GM19452 (cell line): ENCODE measurements around the gene GTF3C4.

Experiments
- ATAC-seq: cut with Tn5 transposase; IDR thresholded peaks from one replicate; pipeline ENCODE4 v1.9.1; 2021; ENCODE audit not compliant: unreplicated experiment

Gene GTF3C4

DNA sequence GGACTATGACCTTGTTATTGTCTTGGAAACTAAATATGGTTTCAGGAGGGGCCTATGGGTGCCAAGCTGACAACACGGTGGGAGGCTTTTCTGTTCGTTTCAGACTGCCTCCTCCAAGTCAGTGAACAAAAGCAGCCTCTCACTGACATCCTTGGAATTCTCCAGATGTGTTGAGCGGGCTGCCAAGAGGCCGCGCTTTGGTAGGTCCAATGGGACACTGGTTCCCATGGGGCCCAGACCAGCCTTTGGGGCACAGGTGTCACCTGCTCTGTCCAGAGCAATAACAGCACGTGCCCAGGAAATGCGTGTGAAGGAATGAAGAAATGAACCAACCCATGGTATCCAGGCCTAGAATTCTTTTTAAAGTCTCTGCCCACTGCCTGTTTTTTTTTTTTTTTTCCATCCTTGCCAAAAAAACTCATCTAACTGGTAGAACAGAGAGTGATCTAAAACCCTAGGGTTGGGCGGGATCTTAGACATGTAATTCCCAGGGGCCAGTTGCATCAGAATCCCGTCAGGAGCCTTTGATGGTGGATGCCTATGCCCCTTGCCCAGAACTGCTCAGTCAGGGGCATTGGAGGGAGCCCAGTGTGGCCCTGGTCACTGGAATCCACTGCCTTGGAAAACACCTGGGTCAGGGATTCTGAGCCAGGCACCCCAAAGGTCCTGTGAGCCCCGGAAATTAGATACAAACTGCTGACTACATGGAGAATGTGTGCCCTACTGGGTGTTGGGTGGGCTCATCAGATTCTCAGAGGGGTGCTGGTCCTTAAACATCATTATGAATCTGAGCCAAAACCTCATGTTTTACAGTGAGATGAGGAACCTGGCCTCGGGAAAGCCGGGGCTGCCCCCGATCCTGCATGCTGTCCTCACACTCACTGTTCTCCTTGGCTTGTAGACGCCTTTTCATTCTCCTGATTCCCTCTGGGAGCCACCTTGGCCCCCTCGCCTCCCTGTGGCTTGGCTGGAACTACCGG is 60.1 kb downstream of the GTF3C4 start:
- no peak for ATAC-seq

DNA sequence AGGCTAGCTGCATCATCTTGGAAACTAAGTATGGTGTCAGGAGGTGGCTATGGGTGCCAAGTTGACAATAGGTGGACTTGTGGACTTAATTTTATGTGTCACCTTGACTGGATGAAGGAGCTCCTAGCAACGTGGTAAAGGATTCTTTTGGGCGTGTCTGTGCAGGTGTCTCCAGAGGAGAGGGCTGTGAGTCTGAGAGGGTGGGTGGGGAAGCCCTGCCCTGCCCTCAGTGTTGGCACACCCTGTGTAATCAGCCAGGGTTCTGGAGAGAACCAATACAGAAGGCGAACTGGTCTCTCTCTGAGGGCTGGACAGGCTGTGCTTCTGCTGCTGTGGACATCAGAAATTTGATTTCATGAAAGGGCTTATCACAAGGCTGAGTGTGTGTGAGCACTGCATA is 61.0 kb downstream of the GTF3C4 start:
- ATAC-seq: no peak

- ATAC-seq: no peak
These were observed 62.3 kb downstream of the GTF3C4 start for GRCh38 chr9:132732326-132733259.

DNA sequence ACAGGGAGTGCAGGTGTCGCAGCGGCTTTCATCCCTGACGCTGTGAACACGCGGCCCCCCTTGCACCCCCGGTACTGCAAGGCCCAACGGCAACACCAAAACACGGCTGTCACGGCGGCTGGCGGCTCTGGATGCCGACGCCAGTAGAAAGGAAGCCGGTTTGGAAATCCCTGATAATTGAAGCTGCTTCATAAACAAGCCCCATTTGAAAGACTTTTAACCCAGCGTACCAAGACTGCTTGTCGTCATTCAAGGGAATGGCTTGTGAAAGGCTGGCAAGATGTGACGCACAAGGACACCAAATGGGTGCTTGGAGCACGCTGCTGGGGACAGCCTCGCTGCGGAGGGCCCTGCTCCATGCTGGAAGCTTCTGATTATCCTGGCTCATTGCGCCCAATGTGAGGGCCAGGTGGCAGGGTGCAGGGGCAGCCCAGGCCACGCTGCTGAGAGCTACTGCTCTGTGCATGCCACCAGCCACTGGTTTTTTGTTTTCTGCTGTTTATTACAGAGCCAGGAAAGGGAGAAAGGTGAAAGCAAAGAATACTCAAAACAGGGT is 63.1 kb downstream of the GTF3C4 start:
- ATAC-seq: no peak

DNA sequence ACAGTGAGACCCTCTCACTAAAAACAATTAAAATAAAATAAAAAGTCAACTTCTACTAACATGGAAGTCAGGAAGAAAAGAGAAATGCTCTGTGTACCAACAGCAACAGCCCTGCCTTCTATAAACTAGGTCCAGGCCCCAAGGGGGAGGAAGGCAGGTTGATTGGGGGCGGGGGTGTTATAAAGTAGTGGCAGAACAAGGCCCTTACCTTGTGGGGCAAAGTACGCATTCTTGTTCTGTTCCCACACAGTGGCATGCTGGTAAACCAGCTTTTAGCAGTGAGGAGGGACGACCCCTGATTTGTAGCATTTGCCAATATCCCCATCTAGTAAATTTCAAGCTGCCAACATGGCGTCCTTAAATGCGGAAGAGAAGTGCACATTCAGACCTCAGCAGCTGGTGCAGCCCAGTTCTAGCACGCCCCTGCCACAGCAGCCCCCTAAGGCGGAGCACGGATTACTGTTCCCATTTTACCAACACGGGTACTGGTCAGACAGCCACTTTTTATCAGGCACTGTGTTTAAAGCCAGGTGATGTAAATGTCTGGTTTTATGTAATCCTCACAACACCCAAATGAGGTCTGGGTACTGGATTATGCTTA is 69.5 kb downstream of the GTF3C4 start:
- no peak for ATAC-seq

DNA sequence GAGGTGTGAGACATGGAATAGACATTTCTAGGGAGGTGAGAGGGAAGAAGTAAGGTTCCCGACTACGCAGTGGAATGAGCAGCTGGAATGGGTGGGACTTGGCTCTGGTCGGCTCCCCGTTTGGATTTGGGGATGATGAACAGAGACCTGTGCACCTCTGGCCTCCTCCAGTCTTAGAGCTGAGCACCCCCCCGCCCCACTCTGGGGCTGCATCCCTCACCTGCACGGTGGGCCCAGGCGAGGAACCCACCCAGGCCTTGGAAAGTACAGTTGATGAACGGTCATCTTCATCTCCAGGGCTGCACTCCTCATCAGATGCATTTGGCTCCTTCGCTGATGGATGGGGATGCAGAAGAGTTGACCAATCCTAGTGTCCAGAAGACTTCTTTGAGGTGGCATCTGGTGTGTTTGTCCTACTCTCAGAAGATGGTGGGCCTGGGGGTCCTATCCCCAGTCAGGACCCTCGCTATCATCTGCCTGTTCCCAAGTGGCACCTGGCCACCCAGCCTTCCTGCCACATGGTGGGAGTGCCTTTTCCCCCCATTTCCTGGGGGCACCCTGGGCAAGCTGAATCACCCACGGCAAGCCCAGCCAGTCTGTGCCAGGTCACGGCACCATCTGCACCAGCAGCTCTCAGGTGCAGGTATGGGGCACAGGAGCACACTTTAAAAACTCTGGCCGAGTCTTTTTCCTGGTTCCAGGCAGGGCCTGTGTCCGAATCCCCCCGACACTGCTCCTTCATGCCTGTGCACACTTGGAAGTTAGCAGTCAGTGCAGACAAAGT is 70.5 kb downstream of the GTF3C4 start:
- ATAC-seq: no peak

- ATAC-seq: no peak
These were observed 72.6 kb downstream of the GTF3C4 start for GRCh38 chr9:132742821-132743311.

DNA sequence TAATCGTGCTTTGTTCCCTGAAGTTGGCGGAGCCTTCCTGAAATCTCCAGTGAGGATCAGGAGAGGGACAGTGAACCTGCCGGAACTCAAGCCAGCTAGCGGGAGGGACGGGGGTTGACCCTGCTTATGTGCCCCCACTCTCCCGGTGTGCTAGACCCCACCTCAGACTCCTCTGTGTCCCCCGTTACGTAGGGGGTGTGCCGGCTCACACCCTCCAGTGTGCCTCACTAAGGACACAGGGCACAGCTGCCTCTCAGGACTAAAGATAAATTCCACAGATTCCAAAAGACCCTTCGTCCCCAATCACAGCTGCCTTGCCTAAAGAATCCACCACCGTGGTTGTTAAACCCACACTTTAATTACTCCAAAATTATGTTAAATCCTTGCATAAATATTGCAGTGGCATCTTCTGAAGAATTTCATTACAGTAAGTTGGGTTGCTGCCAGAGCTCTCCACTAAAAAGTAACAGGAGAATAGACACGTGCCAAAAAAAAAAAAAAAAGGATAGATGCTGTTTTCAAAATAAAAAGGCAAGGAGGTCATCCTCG is 73.7 kb downstream of the GTF3C4 start:
- no peak for ATAC-seq
